ENCODE measurements around the gene MID1. TPM values are rescaled to one million over a fixed set of nuclear protein-coding genes. Genes with fewer than 3 reads are reported as not detected.

MID1 gene
- polyA plus RNA-seq, 3 donors: 0.05 to 0.10 TPM; not detected in 1

DNA sequence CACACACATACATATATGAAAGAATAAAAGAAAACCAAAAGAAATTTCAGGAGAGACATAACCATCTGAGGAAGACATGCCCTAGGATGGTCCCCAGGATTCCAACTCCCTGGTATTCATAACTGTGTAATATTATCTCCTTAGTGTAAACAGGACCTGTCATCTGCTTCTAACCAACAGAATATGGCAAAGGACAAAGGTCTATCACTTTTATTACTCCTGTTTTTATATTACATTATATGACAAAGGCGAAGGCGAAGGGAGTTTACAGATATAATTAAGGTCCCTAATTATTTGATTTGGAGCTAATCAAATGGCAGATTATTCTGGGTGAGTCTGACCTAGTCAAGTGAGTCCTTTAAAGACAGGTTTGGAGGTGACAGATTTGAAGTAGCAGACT, 155.1 kb downstream of the MID1 start:
- no peak overlapping the region for H3K27ac Mint-ChIP-seq
- Histone ChIP-seq H3K4me3 (replicated peaks in 1 of 3; ENCODE audit: low read depth in 2 of 3, low read length in 3 of 3) (no peak overlapping the region), H3K4me2 (replicated peaks; ENCODE audit: extremely low read depth, low read length, poor library complexity, severe bottlenecking) (no peak overlapping the region), H3K4me1 (ENCODE audit: control insufficient read depth in 1 of 2, insufficient read depth in 2 of 2, low read length in 2 of 2) (no peaks in the 10 kb centered on the region), H3K27me3 (ENCODE audit: control insufficient read depth in 2 of 2, insufficient read depth in 2 of 2, low read length in 2 of 2) (no peaks in the 10 kb centered on the region), H3K27ac (ENCODE audit: low read depth in 1 of 2, low read length in 2 of 2) (no peak overlapping the region), H3K9me3 (replicated peaks in 1 of 2; ENCODE audit: control insufficient read depth in 1 of 2, insufficient read depth in 1 of 2, low read length in 2 of 2) (no peaks in the 10 kb centered on the region), H3K9ac (ENCODE audit: insufficient read depth, low read length, poor library complexity, severe bottlenecking) (no peak overlapping the region), H3K79me2 (ENCODE audit: insufficient read depth, low read length) (no peaks in the 10 kb centered on the region), H2AFZ (ENCODE audit: insufficient read depth, low read depth, low read length, poor library complexity, severe bottlenecking) (no peak overlapping the region), H4K20me1 (ENCODE audit: insufficient read depth, low read length) (no peaks in the 10 kb centered on the region), H3K36me3 (replicated peaks in 1 of 2; ENCODE audit: control insufficient read depth in 1 of 2, insufficient read depth in 2 of 2, low read length in 2 of 2) (no peaks in the 10 kb centered on the region)
- peaks cover 0 to 4% (median 0%) of the 10 kb centered on the region in 3 donors for H3K27me3 Mint-ChIP-seq (ENCODE audit: low read depth in 3 of 3)
- H3K9me3 Mint-ChIP-seq: no peaks in the 10 kb centered on the region
- intact Hi-C loops (cut with micrococcal nuclease): no loop called here
- DNase-seq: no peak
- no peak for TF ChIP-seq CTCF (IDR thresholded peaks at IDR 0.05)
- no peak overlapping the region for H3K4me3 Mint-ChIP-seq
- WGBS (ENCODE audit: insufficient coverage): no CpG with 5 or more reads among the region's 2 CpGs
- no peaks in the 10 kb centered on the region for H3K36me3 Mint-ChIP-seq
- H3K4me1 Mint-ChIP-seq: peaks cover 9% of the 10 kb centered on the region

DNA sequence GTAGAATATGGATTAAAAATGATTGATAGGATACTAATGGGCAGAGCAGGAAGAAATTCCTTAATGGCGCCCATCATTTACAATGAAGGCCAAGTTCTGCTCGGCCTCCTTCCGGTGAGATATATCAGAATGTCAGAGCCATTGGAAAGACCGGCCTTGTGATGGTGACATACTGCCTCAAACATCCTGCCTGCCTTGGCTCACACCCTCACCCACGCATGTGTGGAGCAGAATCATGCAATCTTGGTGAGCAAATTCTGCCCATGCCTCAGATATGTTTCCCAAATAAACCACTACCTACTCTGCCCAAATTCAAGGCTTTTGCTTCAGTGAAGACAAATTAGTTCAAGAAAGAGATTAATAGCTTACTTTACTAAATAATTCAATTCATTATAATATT, 163.3 kb downstream of the MID1 start:
- no peaks in the 10 kb centered on the region for H3K4me1 Mint-ChIP-seq
- no peaks in the 10 kb centered on the region for H3K27me3 Mint-ChIP-seq (ENCODE audit: low read depth in 3 of 3)
- WGBS (ENCODE audit: insufficient coverage): 100% methylated on average over 3 of the region's 5 CpGs
- H2AFZ ChIP-seq (ENCODE audit: insufficient read depth, low read depth, low read length, poor library complexity, severe bottlenecking): no peak overlapping the region
- no peak overlapping the region for H3K27ac ChIP-seq (ENCODE audit: low read depth in 1 of 2, low read length in 2 of 2)
- H3K9me3 ChIP-seq (replicated peaks in 1 of 2; ENCODE audit: control insufficient read depth in 1 of 2, insufficient read depth in 1 of 2, low read length in 2 of 2): no peaks in the 10 kb centered on the region
- intact Hi-C loops (cut with micrococcal nuclease): no loop called here
- H3K9me3 Mint-ChIP-seq: peaks cover 0 to 9% (median 0%) of the 10 kb centered on the region in 7 donors
- H3K9ac ChIP-seq (ENCODE audit: insufficient read depth, low read length, poor library complexity, severe bottlenecking): no peak overlapping the region
- H3K4me1 ChIP-seq (ENCODE audit: control insufficient read depth in 1 of 2, insufficient read depth in 2 of 2, low read length in 2 of 2): no peaks in the 10 kb centered on the region
- no peak overlapping the region for H3K4me3 Mint-ChIP-seq
- H4K20me1 ChIP-seq (ENCODE audit: insufficient read depth, low read length): no peaks in the 10 kb centered on the region
- no peaks in the 10 kb centered on the region for H3K27me3 ChIP-seq (ENCODE audit: control insufficient read depth in 2 of 2, insufficient read depth in 2 of 2, low read length in 2 of 2)
- no peak overlapping the region for H3K4me3 ChIP-seq (replicated peaks in 1 of 3; ENCODE audit: low read depth in 2 of 3, low read length in 3 of 3)
- no peaks in the 10 kb centered on the region for H3K79me2 ChIP-seq (ENCODE audit: insufficient read depth, low read length)
- H3K36me3 Mint-ChIP-seq: no peaks in the 10 kb centered on the region
- no peak overlapping the region for H3K27ac Mint-ChIP-seq
- no peak overlapping the region for H3K4me2 ChIP-seq (replicated peaks; ENCODE audit: extremely low read depth, low read length, poor library complexity, severe bottlenecking)
- DNase-seq: no peak
- H3K36me3 ChIP-seq (replicated peaks in 1 of 2; ENCODE audit: control insufficient read depth in 1 of 2, insufficient read depth in 2 of 2, low read length in 2 of 2): no peaks in the 10 kb centered on the region
- TF ChIP-seq CTCF (IDR thresholded peaks at IDR 0.05): no peak
